Subcutaneous preadipocyte (primary cell): ENCODE measurements around the gene SPATA31A3. TPM values are rescaled to one million over a fixed set of nuclear protein-coding genes. Genes with fewer than 3 reads are reported as not detected.

Experiments used
- small RNA-seq: library from RNA; depleted of rRNA; stranded (forward); fragments of <200 nt; gene quantifications from one replicate; pipeline ENCODE3, GENCODE V24; 2012
- total RNA-seq: library from RNA; depleted of rRNA; stranded (reverse); fragments of >200 nt; gene quantifications from 2 replicates; pipeline ENCODE4 v1.2.3, GENCODE V29; 2012

Gene SPATA31A3
- total RNA-seq, result not detected in 2 replicates

GRCh38 chr9:66992450-66992849 is at the start of gene SPATA31A3:
Gene SPATA31A3, minus strand, starts transcription at chr9:66992550. Its CDS starts 29 bp downstream, at chr9:66992521.

Small RNA genes lying within 50 kb of the gene (small RNA-seq; reads per million reads assigned to genes)
- gene AL353770.1, result not detected
- gene AL353770.2, result not detected

Other genes starting within 250 kb of the SPATA31A3 start
- 3.7 and 4.1 TPM in 2 replicates for gene ZNF658, start 91.8 kb downstream of the SPATA31A3 start, total RNA-seq